ENCODE results near the gene KATNAL2. TPM values are rescaled to one million over a fixed set of nuclear protein-coding genes. Genes with fewer than 3 reads are reported as not detected.

The KATNAL2 gene
- total RNA-seq, 1 donor from 2014 or later, result 8.4 TPM

- peak overlapping the region; percentile 54 for H3K27ac ChIP-seq (ENCODE audit: low read depth, low read length)
- peaks cover 13 to 51% (median 43%) of the 10 kb centered on the region in 3 donors for H3K36me3 ChIP-seq (ENCODE audit: control insufficient read depth in 3 of 3, insufficient read depth in 3 of 3, low read length in 3 of 3)
- no peak overlapping the region for H3K4me3 ChIP-seq (ENCODE audit: low read length in 3 of 3)
- no peaks in the 10 kb centered on the region for H3K9me3 ChIP-seq (ENCODE audit: control insufficient read depth in 3 of 3, low read length in 3 of 3)
- H3K4me1 ChIP-seq (ENCODE audit: control insufficient read depth in 3 of 3, insufficient read depth in 3 of 3, low read length in 3 of 3), result peaks cover 12 to 21% (median 16%) of the 10 kb centered on the region in 3 donors
- H3K9ac ChIP-seq (ENCODE audit: low read depth in 1 of 3, low read length in 3 of 3), result no peak overlapping the region
- H3K27me3 ChIP-seq (ENCODE audit: control insufficient read depth in 3 of 3, insufficient read depth in 3 of 3, low read length in 3 of 3), result no peaks in the 10 kb centered on the region
These were observed 191.6 kb downstream of the KATNAL2 start for GRCh38 chr18:47108998-47109405.

- H3K27ac ChIP-seq (ENCODE audit: low read depth, low read length), result peak overlapping the region; percentile 54
- no peaks in the 10 kb centered on the region for H3K27me3 ChIP-seq (ENCODE audit: control insufficient read depth in 3 of 3, insufficient read depth in 3 of 3, low read length in 3 of 3)
- H3K9ac ChIP-seq (ENCODE audit: low read depth in 1 of 3, low read length in 3 of 3), result no peak overlapping the region
- peaks cover 12 to 21% (median 16%) of the 10 kb centered on the region in 3 donors for H3K4me1 ChIP-seq (ENCODE audit: control insufficient read depth in 3 of 3, insufficient read depth in 3 of 3, low read length in 3 of 3)
- H3K36me3 ChIP-seq (ENCODE audit: control insufficient read depth in 3 of 3, insufficient read depth in 3 of 3, low read length in 3 of 3), result peaks cover 16 to 48% (median 45%) of the 10 kb centered on the region in 3 donors
- no peaks in the 10 kb centered on the region for H3K9me3 ChIP-seq (ENCODE audit: control insufficient read depth in 3 of 3, low read length in 3 of 3)
- no peak overlapping the region for H3K4me3 ChIP-seq (ENCODE audit: low read length in 3 of 3)
These were observed 192.3 kb downstream of the KATNAL2 start for GRCh38 chr18:47109720-47110119.

- H3K4me3 ChIP-seq (ENCODE audit: low read length in 3 of 3), result no peak overlapping the region
- H3K4me1 ChIP-seq (ENCODE audit: control insufficient read depth in 3 of 3, insufficient read depth in 3 of 3, low read length in 3 of 3), result peaks cover 12 to 21% (median 16%) of the 10 kb centered on the region in 3 donors
- peaks cover 16 to 49% (median 45%) of the 10 kb centered on the region in 3 donors for H3K36me3 ChIP-seq (ENCODE audit: control insufficient read depth in 3 of 3, insufficient read depth in 3 of 3, low read length in 3 of 3)
- no peak overlapping the region for H3K27ac ChIP-seq (ENCODE audit: low read depth, low read length)
- no peak overlapping the region for H3K9ac ChIP-seq (ENCODE audit: low read depth in 1 of 3, low read length in 3 of 3)
- H3K27me3 ChIP-seq (ENCODE audit: control insufficient read depth in 3 of 3, insufficient read depth in 3 of 3, low read length in 3 of 3), result no peaks in the 10 kb centered on the region
- no peaks in the 10 kb centered on the region for H3K9me3 ChIP-seq (ENCODE audit: control insufficient read depth in 3 of 3, low read length in 3 of 3)
These were observed 193.3 kb downstream of the KATNAL2 start for GRCh38 chr18:47110492-47111274.

GRCh38 chr18:47113796-47114540 is 196.6 kb downstream of the KATNAL2 start:
- H3K9ac ChIP-seq (ENCODE audit: low read depth in 1 of 3, low read length in 3 of 3), result no peak overlapping the region
- no peak overlapping the region for H3K27ac ChIP-seq (ENCODE audit: low read depth, low read length)
- peaks cover 13 to 38% (median 33%) of the 10 kb centered on the region in 3 donors for H3K36me3 ChIP-seq (ENCODE audit: control insufficient read depth in 3 of 3, insufficient read depth in 3 of 3, low read length in 3 of 3)
- no peaks in the 10 kb centered on the region for H3K9me3 ChIP-seq (ENCODE audit: control insufficient read depth in 3 of 3, low read length in 3 of 3)
- H3K4me3 ChIP-seq (ENCODE audit: low read length in 3 of 3), result no peak overlapping the region
- H3K27me3 ChIP-seq (ENCODE audit: control insufficient read depth in 3 of 3, insufficient read depth in 3 of 3, low read length in 3 of 3), result no peaks in the 10 kb centered on the region
- H3K4me1 ChIP-seq (ENCODE audit: control insufficient read depth in 3 of 3, insufficient read depth in 3 of 3, low read length in 3 of 3), result peaks cover 12 to 17% (median 13%) of the 10 kb centered on the region in 3 donors

GRCh38 chr18:47115205-47115604 is 197.8 kb downstream of the KATNAL2 start:
- Histone ChIP-seq H3K9me3 (ENCODE audit: control insufficient read depth in 3 of 3, low read length in 3 of 3) (no peaks in the 10 kb centered on the region), H3K27me3 (ENCODE audit: control insufficient read depth in 3 of 3, insufficient read depth in 3 of 3, low read length in 3 of 3) (no peaks in the 10 kb centered on the region), H3K9ac (ENCODE audit: low read depth in 1 of 3, low read length in 3 of 3) (no peak overlapping the region), H3K4me1 (ENCODE audit: control insufficient read depth in 3 of 3, insufficient read depth in 3 of 3, low read length in 3 of 3) (peaks cover 0 to 4% (median 3%) of the 10 kb centered on the region in 3 donors), H3K27ac (ENCODE audit: low read depth, low read length) (no peak overlapping the region), H3K4me3 (ENCODE audit: low read length in 3 of 3) (no peak overlapping the region), H3K36me3 (ENCODE audit: control insufficient read depth in 3 of 3, insufficient read depth in 3 of 3, low read length in 3 of 3) (peaks cover 13 to 37% (median 33%) of the 10 kb centered on the region in 3 donors)

- Histone ChIP-seq H3K27me3 (ENCODE audit: control insufficient read depth in 3 of 3, insufficient read depth in 3 of 3, low read length in 3 of 3) (no peaks in the 10 kb centered on the region), H3K9me3 (ENCODE audit: control insufficient read depth in 3 of 3, low read length in 3 of 3) (no peaks in the 10 kb centered on the region), H3K36me3 (ENCODE audit: control insufficient read depth in 3 of 3, insufficient read depth in 3 of 3, low read length in 3 of 3) (peaks cover 2 to 20% (median 10%) of the 10 kb centered on the region in 3 donors), H3K4me3 (ENCODE audit: low read length in 3 of 3) (no peak overlapping the region), H3K4me1 (ENCODE audit: control insufficient read depth in 3 of 3, insufficient read depth in 3 of 3, low read length in 3 of 3) (no peaks in the 10 kb centered on the region), H3K27ac (ENCODE audit: low read depth, low read length) (no peak overlapping the region), H3K9ac (ENCODE audit: low read depth in 1 of 3, low read length in 3 of 3) (no peak overlapping the region)
These were observed 201.6 kb downstream of the KATNAL2 start for GRCh38 chr18:47118981-47119380.

- H3K36me3 ChIP-seq (ENCODE audit: control insufficient read depth in 3 of 3, insufficient read depth in 3 of 3, low read length in 3 of 3), result peaks cover 0 to 12% (median 0%) of the 10 kb centered on the region in 3 donors
- no peak overlapping the region for H3K4me3 ChIP-seq (ENCODE audit: low read length in 3 of 3)
- H3K9ac ChIP-seq (ENCODE audit: low read depth in 1 of 3, low read length in 3 of 3), result no peak overlapping the region
- H3K9me3 ChIP-seq (ENCODE audit: control insufficient read depth in 3 of 3, low read length in 3 of 3), result no peaks in the 10 kb centered on the region
- no peaks in the 10 kb centered on the region for H3K27me3 ChIP-seq (ENCODE audit: control insufficient read depth in 3 of 3, insufficient read depth in 3 of 3, low read length in 3 of 3)
- H3K27ac ChIP-seq (ENCODE audit: low read depth, low read length), result no peak overlapping the region
- no peaks in the 10 kb centered on the region for H3K4me1 ChIP-seq (ENCODE audit: control insufficient read depth in 3 of 3, insufficient read depth in 3 of 3, low read length in 3 of 3)
These were observed 203.0 kb downstream of the KATNAL2 start for GRCh38 chr18:47120428-47120827.

- Histone ChIP-seq H3K27me3 (ENCODE audit: control insufficient read depth in 3 of 3, insufficient read depth in 3 of 3, low read length in 3 of 3) (no peaks in the 10 kb centered on the region), H3K36me3 (ENCODE audit: control insufficient read depth in 3 of 3, insufficient read depth in 3 of 3, low read length in 3 of 3) (peaks cover 0 to 12% (median 0%) of the 10 kb centered on the region in 3 donors)
These were observed 203.7 kb downstream of the KATNAL2 start for GRCh38 chr18:47121146-47121545.

GRCh38 chr18:47141289-47141688 is 223.9 kb downstream of the KATNAL2 start:
- H3K9ac ChIP-seq (ENCODE audit: low read depth in 1 of 3, low read length in 3 of 3), result no peak overlapping the region
- peaks cover 0 to 7% (median 7%) of the 10 kb centered on the region in 3 donors for H3K4me1 ChIP-seq (ENCODE audit: control insufficient read depth in 3 of 3, insufficient read depth in 3 of 3, low read length in 3 of 3)
- H3K27me3 ChIP-seq (ENCODE audit: control insufficient read depth in 3 of 3, insufficient read depth in 3 of 3, low read length in 3 of 3), result no peaks in the 10 kb centered on the region
- no peak overlapping the region for H3K4me3 ChIP-seq (ENCODE audit: low read length in 3 of 3)
- H3K9me3 ChIP-seq (ENCODE audit: control insufficient read depth in 3 of 3, low read length in 3 of 3), result no peaks in the 10 kb centered on the region
- no peak overlapping the region for H3K27ac ChIP-seq (ENCODE audit: low read depth, low read length)
- H3K36me3 ChIP-seq (ENCODE audit: control insufficient read depth in 3 of 3, insufficient read depth in 3 of 3, low read length in 3 of 3), result peaks cover 0 to 6% (median 0%) of the 10 kb centered on the region in 3 donors

More at GRCh38 chr18:47121146-47121545, 203.7 kb downstream of the KATNAL2 start:
- Histone ChIP-seq H3K27ac (ENCODE audit: low read depth, low read length) (no peak overlapping the region), H3K4me3 (ENCODE audit: low read length in 3 of 3) (no peak overlapping the region), H3K9me3 (ENCODE audit: control insufficient read depth in 3 of 3, low read length in 3 of 3) (no peaks in the 10 kb centered on the region), H3K4me1 (ENCODE audit: control insufficient read depth in 3 of 3, insufficient read depth in 3 of 3, low read length in 3 of 3) (no peaks in the 10 kb centered on the region), H3K9ac (ENCODE audit: low read depth in 1 of 3, low read length in 3 of 3) (no peak overlapping the region)

- no peaks in the 10 kb centered on the region for H3K27me3 ChIP-seq (ENCODE audit: control insufficient read depth in 3 of 3, insufficient read depth in 3 of 3, low read length in 3 of 3)
- H3K36me3 ChIP-seq (ENCODE audit: control insufficient read depth in 3 of 3, insufficient read depth in 3 of 3, low read length in 3 of 3), result no peaks in the 10 kb centered on the region
- no peak overlapping the region for H3K4me3 ChIP-seq (ENCODE audit: low read length in 3 of 3)
- H3K4me1 ChIP-seq (ENCODE audit: control insufficient read depth in 3 of 3, insufficient read depth in 3 of 3, low read length in 3 of 3), result peaks cover 0 to 8% (median 7%) of the 10 kb centered on the region in 3 donors
- H3K9ac ChIP-seq (ENCODE audit: low read depth in 1 of 3, low read length in 3 of 3), result no peak overlapping the region
- no peak overlapping the region for H3K27ac ChIP-seq (ENCODE audit: low read depth, low read length)
- H3K9me3 ChIP-seq (ENCODE audit: control insufficient read depth in 3 of 3, low read length in 3 of 3), result no peaks in the 10 kb centered on the region
These were observed 225.8 kb downstream of the KATNAL2 start for GRCh38 chr18:47143153-47143552.
